Hematopoietic multipotent progenitor cell treated with erythropoietin and hydrocortisone succinate and interleukin-3 and kit ligand, for 15 days (in vitro differentiated cells): ENCODE results near the gene TOX2.

ENCODE experiments used
- DNase-seq: peaks from one replicate; pipeline ENCODE4 v3.0.0-alpha.2; 2015; ENCODE audit warnings: low spot score

TOX2 gene

GRCh38 chr20:43977962-43978361 is 63.3 kb downstream of the TOX2 start:
- no peak for DNase-seq

GRCh38 chr20:43979576-43980105 is 65.0 kb downstream of the TOX2 start:
- DNase-seq = no peak

- DNase-seq = no peak
Observed at GRCh38 chr20:43981540-43981939, 66.9 kb downstream of the TOX2 start.

GRCh38 chr20:43982016-43982415 is 67.4 kb downstream of the TOX2 start:
- no peak for DNase-seq

- no peak for DNase-seq
Observed at GRCh38 chr20:43982886-43983285, 68.2 kb downstream of the TOX2 start.

- DNase-seq = peak; percentile 65
Observed at GRCh38 chr20:43983359-43983758, 68.7 kb downstream of the TOX2 start.

- DNase-seq = no peak
Observed at GRCh38 chr20:43983904-43984361, 69.3 kb downstream of the TOX2 start.

- DNase-seq = no peak
Observed at GRCh38 chr20:43984587-43984986, 69.9 kb downstream of the TOX2 start.

GRCh38 chr20:43985121-43985520 is 70.5 kb downstream of the TOX2 start:
- no peak for DNase-seq

- no peak for DNase-seq
Observed at GRCh38 chr20:43985608-43986316, 71.1 kb downstream of the TOX2 start.

- no peak for DNase-seq
Observed at GRCh38 chr20:43987018-43987417, 72.4 kb downstream of the TOX2 start.

GRCh38 chr20:43987531-43987930 is 72.9 kb downstream of the TOX2 start:
- no peak for DNase-seq

GRCh38 chr20:43988451-43988850 is 73.8 kb downstream of the TOX2 start:
- DNase-seq = no peak

GRCh38 chr20:43988867-43989266 is 74.2 kb downstream of the TOX2 start:
- DNase-seq = no peak

- DNase-seq = no peak
Observed at GRCh38 chr20:43991261-43991660, 76.6 kb downstream of the TOX2 start.

GRCh38 chr20:43991982-43992381 is 77.3 kb downstream of the TOX2 start:
- no peak for DNase-seq

GRCh38 chr20:43992885-43993284 is 78.2 kb downstream of the TOX2 start:
- DNase-seq = no peak

- DNase-seq = no peak
Observed at GRCh38 chr20:43993560-43993959, 78.9 kb downstream of the TOX2 start.

- DNase-seq = no peak
Observed at GRCh38 chr20:43994486-43995100, 79.9 kb downstream of the TOX2 start.

GRCh38 chr20:43995645-43996044 is 81.0 kb downstream of the TOX2 start:
- no peak for DNase-seq

GRCh38 chr20:43996240-43996930 is 81.7 kb downstream of the TOX2 start:
- DNase-seq = no peak

GRCh38 chr20:43999848-44000247 is 85.2 kb downstream of the TOX2 start:
- no peak for DNase-seq
